ENCODE data around the gene OSM. TPM values are rescaled to one million over a fixed set of nuclear protein-coding genes. Genes with fewer than 3 reads are reported as not detected.

OSM gene
- total and polyA plus RNA-seq, 2 experiments from 2014 or later = not detected

GRCh38 chr22:30299322-30299721 lies 32.7 kb upstream of the OSM start:
- Histone ChIP-seq H3K27ac (ENCODE audit: low read depth) (no peak overlapping the region), H4K20me1 (replicated peaks; ENCODE audit: insufficient read depth) (no peaks in the 10 kb centered on the region), H3K79me2 (replicated peaks; ENCODE audit: insufficient read depth) (no peaks in the 10 kb centered on the region), H3F3A (replicated peaks; ENCODE audit: low read depth) (no peaks in the 10 kb centered on the region), H3K27me3 (ENCODE audit: insufficient read depth) (no peaks in the 10 kb centered on the region), H3K4me1 (ENCODE audit: insufficient read depth) (no peaks in the 10 kb centered on the region), H2AFZ (no peak overlapping the region), H3K9me2 (ENCODE audit: insufficient read depth) (no peaks in the 10 kb centered on the region), H3K4me3 (no peak overlapping the region), H3K4me2 (no peak overlapping the region), H3K36me3 (ENCODE audit: insufficient read depth) (no peaks in the 10 kb centered on the region)
- Mint-ChIP-seq H3K4me3 (no peak overlapping the region), H3K36me3 (ENCODE audit: low read depth) (no peaks in the 10 kb centered on the region; the same call in 2 of the 3 replicates), H3K27me3 (ENCODE audit: insufficient read depth, low read depth, poor library complexity) (peaks cover 13% of the 10 kb centered on the region), H3K9me3 (no peaks in the 10 kb centered on the region), H3K27ac (no peak overlapping the region), H3K4me1 (peaks cover 16% of the 10 kb centered on the region)
- TF ChIP-seq ZNF114 (CRISPR knock-in tag; IDR thresholded peaks at IDR 0.05) (no peak), CREB1 (CRISPR knock-in tag; IDR thresholded peaks at IDR 0.05; ENCODE audit: low read depth) (no peak), ZNF462 (CRISPR knock-in tag; IDR thresholded peaks at IDR 0.05) (no peak), NANOG (IDR thresholded peaks at IDR 0.05; ENCODE audit: borderline replicate concordance) (no peak), STAT1 (IDR thresholded peaks at IDR 0.05; ENCODE audit: unreplicated experiment) (no peak), EZH2phosphoT487 (IDR thresholded peaks at IDR 0.05; ENCODE audit: unreplicated experiment) (no peak), EZH2 (IDR thresholded peaks at IDR 0.05; ENCODE audit: low read depth, unreplicated experiment) (no peak)
- DNase-seq (ENCODE audit: low spot score) (no peak), ATAC-seq (no peak)

All from GM23338 (cell line).